ENCODE measurements around the gene ZNF827.

The ZNF827 gene

GRCh38 chr4:145891958-145892357, 46.7 kb downstream of the ZNF827 start:
- no peak for DNase-seq

- DNase-seq, result no peak
Observed at GRCh38 chr4:145890689-145891088, 47.9 kb downstream of the ZNF827 start.

GRCh38 chr4:145888393-145888792, 50.2 kb downstream of the ZNF827 start:
- DNase-seq, result no peak

- peak in 2 of 51 donors; percentile 34 to 56 for DNase-seq
Observed at GRCh38 chr4:145887241-145887991, 51.2 kb downstream of the ZNF827 start.

- no peak for DNase-seq
Observed at GRCh38 chr4:145886871-145887240, 51.8 kb downstream of the ZNF827 start.

GRCh38 chr4:145885666-145886065, 53.0 kb downstream of the ZNF827 start:
- DNase-seq, result no peak

- DNase-seq, result no peak
Observed at GRCh38 chr4:145884775-145885174, 53.8 kb downstream of the ZNF827 start.

GRCh38 chr4:145883101-145883694, 55.4 kb downstream of the ZNF827 start:
- peak in 2 of 51 donors; percentile 70 to 83 for DNase-seq

- peak in 41 of 51 donors; percentile 7 to 86 (median 60) for DNase-seq
Observed at GRCh38 chr4:145882604-145883003, 56.0 kb downstream of the ZNF827 start.

GRCh38 chr4:145881989-145882388, 56.6 kb downstream of the ZNF827 start:
- peak in 6 of 51 donors; percentile 9 to 50 (median 16) for DNase-seq

- DNase-seq, result peak in 1 of 51 donors; percentile 44
Observed at GRCh38 chr4:145881576-145881975, 57.0 kb downstream of the ZNF827 start.

GRCh38 chr4:145880355-145880960, 58.2 kb downstream of the ZNF827 start:
- peak in 1 of 51 donors; percentile 25 for DNase-seq

GRCh38 chr4:145879598-145879997, 59.0 kb downstream of the ZNF827 start:
- no peak for DNase-seq

GRCh38 chr4:145878501-145879435, 59.9 kb downstream of the ZNF827 start:
- no peak for DNase-seq

GRCh38 chr4:145876531-145877180, 62.0 kb downstream of the ZNF827 start:
- DNase-seq, result no peak

- no peak for DNase-seq
Observed at GRCh38 chr4:145873901-145874300, 64.7 kb downstream of the ZNF827 start.

- no peak for DNase-seq
Observed at GRCh38 chr4:145871209-145871608, 67.4 kb downstream of the ZNF827 start.

GRCh38 chr4:145870155-145871020, 68.2 kb downstream of the ZNF827 start:
- no peak for DNase-seq

GRCh38 chr4:145868637-145869409, 69.8 kb downstream of the ZNF827 start:
- DNase-seq, result no peak
